Kidney capillary endothelial cell (primary cell): ENCODE results near the gene DCTN3.
A peak's percentile ranks its signal among the peaks of the same experiment; 100 is the strongest.
"Not testable (repeated sequence)": the region's sequence is repeated elsewhere in the genome, so short reads cannot be mapped to it uniquely, and the experiment has no call there.

Source experiments
- DNase-seq: peaks from one replicate; pipeline ENCODE4 v3.0.0-alpha.2; 2018; ENCODE audit warnings: low spot score

Gene DCTN3

GRCh38 chr9:34646211-34647083, 26.2 kb upstream of the DCTN3 start, which contains the start of gene GALT:
Gene GALT, plus strand, starts transcription at chr9:34646675. Its CDS starts 30 bp downstream, at chr9:34646705.
- DNase-seq = peak; percentile 84

GRCh38 chr9:34644766-34645314, 24.5 kb upstream of the DCTN3 start:
- DNase-seq = no peak

GRCh38 chr9:34642679-34643078, 22.4 kb upstream of the DCTN3 start:
- no peak for DNase-seq

- DNase-seq = not testable (repeated sequence)
Observed at GRCh38 chr9:34639322-34639721, 19.0 kb upstream of the DCTN3 start.

- no peak for DNase-seq
Observed at GRCh38 chr9:34638138-34638445, 17.8 kb upstream of the DCTN3 start.

- DNase-seq = peak; percentile 85
Observed at GRCh38 chr9:34637356-34638137, 17.3 kb upstream of the DCTN3 start, which contains the start of gene SIGMAR1. Gene SIGMAR1, minus strand, starts transcription at chr9:34637787. Its CDS starts 90 bp downstream, at chr9:34637697.

GRCh38 chr9:34636791-34637355, 16.6 kb upstream of the DCTN3 start:
- DNase-seq = no peak

- no peak for DNase-seq
Observed at GRCh38 chr9:34635556-34635955, 15.3 kb upstream of the DCTN3 start.

- no peak for DNase-seq
Observed at GRCh38 chr9:34634551-34635248, 14.4 kb upstream of the DCTN3 start.

GRCh38 chr9:34633851-34634550, 13.7 kb upstream of the DCTN3 start:
- DNase-seq = peak; percentile 76

GRCh38 chr9:34633166-34633565, 12.9 kb upstream of the DCTN3 start:
- DNase-seq = no peak

GRCh38 chr9:34630402-34631154, 10.3 kb upstream of the DCTN3 start:
- no peak for DNase-seq

GRCh38 chr9:34629491-34629808, 9.2 kb upstream of the DCTN3 start:
- no peak for DNase-seq

- no peak for DNase-seq
Observed at GRCh38 chr9:34628656-34629490, 8.6 kb upstream of the DCTN3 start, which contains the start of gene ARID3C. Gene ARID3C, minus strand, starts transcription at chr9:34629066. Its CDS starts 1,052 bp downstream, at chr9:34628014.

GRCh38 chr9:34627716-34628655, 7.7 kb upstream of the DCTN3 start:
- no peak for DNase-seq

GRCh38 chr9:34625186-34625486, 4.8 kb upstream of the DCTN3 start:
- DNase-seq = no peak

GRCh38 chr9:34624475-34625185, 4.3 kb upstream of the DCTN3 start:
- no peak for DNase-seq
